ENCODE measurements around the gene KLF3. TPM values are rescaled to one million over a fixed set of nuclear protein-coding genes. Genes with fewer than 3 reads are reported as not detected.
A peak's percentile ranks its signal among the peaks of the same experiment; 100 is the strongest.

The KLF3 gene
- total and polyA plus RNA-seq, 9 of the 15 experiments (the other 6 are each of a cell fraction or from before 2014, with no cell fraction given): 9.9 to 47.2 (median 18.1) TPM

DNA sequence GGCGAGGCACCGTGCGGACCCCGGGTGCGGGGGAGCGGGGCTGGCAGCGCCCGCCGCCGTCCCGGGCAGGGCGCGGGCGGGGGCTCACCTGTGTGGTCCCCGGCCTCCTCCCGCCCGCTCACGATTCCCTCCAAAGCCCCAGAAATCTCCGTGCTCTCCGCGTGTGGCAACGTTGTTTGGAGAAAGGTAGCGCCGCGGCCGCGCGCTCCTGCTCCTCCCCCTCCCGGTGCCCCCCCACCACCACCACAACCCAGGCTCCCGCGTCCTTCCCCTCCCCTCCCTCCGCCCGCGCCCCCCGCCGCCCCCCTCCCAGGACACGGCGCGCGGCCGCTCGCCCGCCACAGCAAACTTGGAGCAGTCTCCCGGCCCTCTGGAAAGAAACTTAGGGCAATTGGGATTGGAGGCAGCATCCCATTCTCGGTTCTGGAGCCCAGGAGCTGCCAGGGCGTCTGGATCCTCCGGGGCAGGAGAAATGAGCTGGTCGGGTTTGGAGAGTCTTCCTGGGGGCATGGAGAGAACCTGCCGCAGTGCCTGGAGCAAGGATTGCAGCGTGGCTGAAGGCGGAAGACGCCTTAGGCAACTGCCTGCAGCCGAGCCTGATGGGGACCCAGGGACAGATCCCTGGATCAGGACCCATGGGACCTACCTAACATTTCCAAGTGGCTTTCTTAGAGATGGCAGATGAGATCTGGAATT is 855 bp downstream of the KLF3 start (continued):
- TF ChIP-seq ZNF280A (IDR thresholded peaks at IDR 0.05; ENCODE audit: low read depth, partially characterized antibody): no peak
- no peak for TF ChIP-seq ASH1L (IDR thresholded peaks at IDR 0.05; ENCODE audit: borderline replicate concordance, low read depth, partially characterized antibody)
- no peak for TF ChIP-seq COPS2 (conservative IDR thresholded peaks at IDR 0.05)
- peak; percentile 38; the same call in 1 of the 2 replicates for TF ChIP-seq SUPT5H (IDR thresholded peaks at IDR 0.05)
- TF ChIP-seq, protein P1, sequence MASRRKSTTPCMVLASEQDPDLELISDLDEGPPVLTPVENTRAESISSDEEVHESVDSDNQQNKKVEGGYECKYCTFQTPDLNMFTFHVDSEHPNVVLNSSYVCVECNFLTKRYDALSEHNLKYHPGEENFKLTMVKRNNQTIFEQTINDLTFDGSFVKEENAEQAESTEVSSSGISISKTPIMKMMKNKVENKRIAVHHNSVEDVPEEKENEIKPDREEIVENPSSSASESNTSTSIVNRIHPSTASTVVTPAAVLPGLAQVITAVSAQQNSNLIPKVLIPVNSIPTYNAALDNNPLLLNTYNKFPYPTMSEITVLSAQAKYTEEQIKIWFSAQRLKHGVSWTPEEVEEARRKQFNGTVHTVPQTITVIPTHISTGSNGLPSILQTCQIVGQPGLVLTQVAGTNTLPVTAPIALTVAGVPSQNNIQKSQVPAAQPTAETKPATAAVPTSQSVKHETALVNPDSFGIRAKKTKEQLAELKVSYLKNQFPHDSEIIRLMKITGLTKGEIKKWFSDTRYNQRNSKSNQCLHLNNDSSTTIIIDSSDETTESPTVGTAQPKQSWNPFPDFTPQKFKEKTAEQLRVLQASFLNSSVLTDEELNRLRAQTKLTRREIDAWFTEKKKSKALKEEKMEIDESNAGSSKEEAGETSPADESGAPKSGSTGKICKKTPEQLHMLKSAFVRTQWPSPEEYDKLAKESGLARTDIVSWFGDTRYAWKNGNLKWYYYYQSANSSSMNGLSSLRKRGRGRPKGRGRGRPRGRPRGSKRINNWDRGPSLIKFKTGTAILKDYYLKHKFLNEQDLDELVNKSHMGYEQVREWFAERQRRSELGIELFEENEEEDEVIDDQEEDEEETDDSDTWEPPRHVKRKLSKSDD (conservative IDR thresholded peaks at IDR 0.05; ENCODE audit: low read length): no peak
- TF ChIP-seq IRF2 (CRISPR knock-in tag; IDR thresholded peaks at IDR 0.05): no peak
- TF ChIP-seq NBN (IDR thresholded peaks at IDR 0.05; ENCODE audit: low read depth): no peak; the same call in 1 of the 2 replicates
- peak; percentile 52; the same call in 1 of the 2 replicates for TF ChIP-seq POLR2A (conservative IDR thresholded peaks at IDR 0.05)
- TF ChIP-seq ZNF318 (IDR thresholded peaks at IDR 0.05; ENCODE audit: borderline replicate concordance in 1 of 2, low read depth in 1 of 2): no peak
- no peak for TF ChIP-seq ZNF589 (CRISPR knock-in tag; IDR thresholded peaks at IDR 0.05; ENCODE audit: low read depth)
- no peak for TF ChIP-seq OTX1 (CRISPR knock-in tag; IDR thresholded peaks at IDR 0.05)
- TF ChIP-seq LARP7 (IDR thresholded peaks at IDR 0.05): no peak
- 0 out of 2 replicates have a peak, but pooled peaks have one; percentile 26 for TF ChIP-seq NFRKB (IDR thresholded peaks at IDR 0.05; ENCODE audit: low read depth)
- no peak for TF ChIP-seq ZNF354B (CRISPR knock-in tag; IDR thresholded peaks at IDR 0.05)
- peak; percentile 22; the same call in 1 of the 2 replicates for TF ChIP-seq TFAP4 (CRISPR knock-in tag; IDR thresholded peaks at IDR 0.05; ENCODE audit: borderline replicate concordance)

All from K562 (cell line).